Bronchial epithelial cell (primary cell): ENCODE results near the gene SUGCT. TPM values are rescaled to one million over a fixed set of nuclear protein-coding genes. Genes with fewer than 3 reads are reported as not detected.

Experiments used
- DNase-seq: peaks from one replicate; pipeline ENCODE4 v3.0.0-alpha.2; 2010; ENCODE audit warnings: low read depth
- FAIRE-seq: peaks from 2 replicates; lab custom pipeline; 2011; peaks lifted over from hg19 to GRCh38; lab: Jason Lieb, UNC
- H3K27me3 ChIP-seq: 2 replicates; pipeline ENCODE4 v1.5.1; 2011; ENCODE audit warnings: low read length; ENCODE audit not compliant: control insufficient read depth, insufficient read depth
- H3K36me3 ChIP-seq: 2 replicates; pipeline ENCODE4 v1.5.1; 2011; ENCODE audit warnings: low read length; ENCODE audit not compliant: control insufficient read depth, insufficient read depth
- H3K4me3 ChIP-seq: 2 replicates; pipeline ENCODE4 v1.5.1; 2011; ENCODE audit warnings: mild to moderate bottlenecking, low read depth, low read length, control low read depth
- total RNA-seq: library from RNA; depleted of rRNA; stranded (reverse); fragments of >200 nt; gene quantifications from 2 replicates; pipeline ENCODE4 v1.2.1, GENCODE V29; 2014
- TF ChIP-seq, protein P1 (sequence below): IDR thresholded peaks from 2 replicates; pipeline ENCODE4 v1.5.1; 2011; ENCODE audit warnings: mild to moderate bottlenecking, moderate library complexity, low read length, control low read depth, inconsistent platforms; ENCODE audit not compliant: insufficient read depth, severe bottlenecking

SUGCT gene
- total RNA-seq, 1 donor from 2014 or later, result 7.4 TPM

DNA sequence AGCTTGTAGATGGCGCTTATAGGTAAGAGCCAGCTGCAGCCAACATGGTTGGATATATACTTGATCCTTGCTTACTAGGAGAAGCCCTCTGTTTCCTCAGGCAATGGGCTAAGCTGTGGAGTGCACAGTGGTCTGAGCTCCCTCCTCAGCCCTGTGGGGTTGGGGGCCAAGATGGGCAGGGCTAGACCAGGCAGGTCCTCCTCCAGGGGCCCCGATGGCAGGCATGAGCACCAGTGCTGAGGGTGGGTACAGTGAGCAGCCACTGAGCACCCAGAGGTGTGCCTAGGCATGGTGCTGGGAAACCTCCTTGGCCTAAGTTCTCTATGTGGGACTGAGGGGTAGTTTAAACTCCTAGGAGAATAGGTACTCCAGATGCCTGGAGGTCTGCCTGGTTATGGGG lies 680.2 kb downstream of the SUGCT start:
- no peaks in the 10 kb centered on the region for H3K36me3 ChIP-seq
- H3K27me3 ChIP-seq, result no peaks in the 10 kb centered on the region
- H3K4me3 ChIP-seq, result no peak overlapping the region
- FAIRE-seq (no peak), DNase-seq (no peak)
- TF ChIP-seq, protein P1, sequence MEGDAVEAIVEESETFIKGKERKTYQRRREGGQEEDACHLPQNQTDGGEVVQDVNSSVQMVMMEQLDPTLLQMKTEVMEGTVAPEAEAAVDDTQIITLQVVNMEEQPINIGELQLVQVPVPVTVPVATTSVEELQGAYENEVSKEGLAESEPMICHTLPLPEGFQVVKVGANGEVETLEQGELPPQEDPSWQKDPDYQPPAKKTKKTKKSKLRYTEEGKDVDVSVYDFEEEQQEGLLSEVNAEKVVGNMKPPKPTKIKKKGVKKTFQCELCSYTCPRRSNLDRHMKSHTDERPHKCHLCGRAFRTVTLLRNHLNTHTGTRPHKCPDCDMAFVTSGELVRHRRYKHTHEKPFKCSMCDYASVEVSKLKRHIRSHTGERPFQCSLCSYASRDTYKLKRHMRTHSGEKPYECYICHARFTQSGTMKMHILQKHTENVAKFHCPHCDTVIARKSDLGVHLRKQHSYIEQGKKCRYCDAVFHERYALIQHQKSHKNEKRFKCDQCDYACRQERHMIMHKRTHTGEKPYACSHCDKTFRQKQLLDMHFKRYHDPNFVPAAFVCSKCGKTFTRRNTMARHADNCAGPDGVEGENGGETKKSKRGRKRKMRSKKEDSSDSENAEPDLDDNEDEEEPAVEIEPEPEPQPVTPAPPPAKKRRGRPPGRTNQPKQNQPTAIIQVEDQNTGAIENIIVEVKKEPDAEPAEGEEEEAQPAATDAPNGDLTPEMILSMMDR, result no peak

DNA sequence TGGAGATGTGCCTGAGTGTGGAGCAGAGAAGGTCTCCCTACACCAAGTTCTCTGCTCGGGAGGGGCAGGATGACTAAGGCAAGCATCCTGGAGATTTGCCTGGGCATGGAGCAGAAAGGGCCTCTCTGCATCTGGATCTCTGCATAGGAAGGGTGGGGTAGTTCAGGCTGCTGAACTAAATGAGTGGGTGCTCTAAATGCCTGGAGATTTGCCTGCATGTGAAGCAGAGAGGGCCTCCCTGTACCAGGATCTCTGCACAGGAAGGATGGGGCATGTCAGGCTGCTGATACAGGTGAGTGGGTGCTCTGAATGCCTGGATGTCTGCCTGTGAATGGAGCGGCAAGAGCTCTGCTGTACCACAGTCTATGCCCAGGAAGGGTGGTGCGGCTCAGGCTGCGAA lies 680.7 kb downstream of the SUGCT start:
- H3K4me3 ChIP-seq, result no peak overlapping the region
- FAIRE-seq, result peak; percentile 94

DNA sequence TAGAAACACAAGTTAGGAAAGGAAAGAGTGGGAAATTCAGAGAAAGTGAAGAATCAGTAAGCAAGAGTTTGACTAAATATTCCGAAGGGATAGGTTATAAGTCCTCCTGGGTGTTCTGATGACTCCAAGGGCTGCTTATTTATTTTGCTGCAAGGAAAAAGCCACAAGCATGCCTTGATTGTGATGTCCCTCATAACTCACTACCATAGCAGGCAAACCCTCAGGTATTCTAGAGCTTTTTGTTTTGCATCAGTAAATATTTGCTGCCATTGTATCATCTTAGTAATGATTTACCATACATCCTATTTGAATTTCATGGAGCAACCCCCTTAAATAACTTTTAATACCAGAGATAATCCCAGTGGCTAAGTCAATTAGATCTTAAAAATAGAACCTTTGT lies 688.1 kb downstream of the SUGCT start:
- DNase-seq, result no peak
- FAIRE-seq, result no peak

More for the DNA sequence above, 680.7 kb downstream of the SUGCT start:
- peak; percentile 94 for DNase-seq
- Histone ChIP-seq H3K27me3 (no peaks in the 10 kb centered on the region), H3K36me3 (no peaks in the 10 kb centered on the region)
- TF ChIP-seq, protein P1, result no peak

DNA sequence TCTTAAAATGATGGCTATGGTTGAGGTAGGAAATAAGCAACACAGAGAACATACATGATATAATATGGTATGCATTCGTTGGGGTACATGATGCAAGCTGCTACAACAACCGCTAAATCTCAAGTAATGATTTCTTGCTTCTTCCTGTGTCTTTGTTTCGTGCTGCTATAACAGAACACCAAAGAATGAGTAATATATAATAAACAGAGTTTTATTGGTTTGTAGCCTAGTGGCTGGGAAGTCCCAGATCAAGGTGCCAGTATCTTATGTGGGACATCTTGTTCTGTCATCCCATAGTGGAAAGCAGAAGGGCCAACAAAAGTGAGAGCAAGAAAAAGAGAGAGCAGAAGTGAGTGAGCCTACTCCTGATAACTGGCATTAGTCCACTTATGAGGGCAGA lies 689.7 kb downstream of the SUGCT start:
- Histone ChIP-seq H3K4me3 (no peak overlapping the region), H3K27me3 (no peaks in the 10 kb centered on the region), H3K36me3 (no peaks in the 10 kb centered on the region)
- TF ChIP-seq, protein P1, result no peak
- FAIRE-seq (no peak), DNase-seq (peak; percentile 55)

More for the DNA sequence above, 688.1 kb downstream of the SUGCT start:
- no peaks in the 10 kb centered on the region for H3K27me3 ChIP-seq
- no peak overlapping the region for H3K4me3 ChIP-seq
- no peaks in the 10 kb centered on the region for H3K36me3 ChIP-seq
- TF ChIP-seq, protein P1, result no peak

DNA sequence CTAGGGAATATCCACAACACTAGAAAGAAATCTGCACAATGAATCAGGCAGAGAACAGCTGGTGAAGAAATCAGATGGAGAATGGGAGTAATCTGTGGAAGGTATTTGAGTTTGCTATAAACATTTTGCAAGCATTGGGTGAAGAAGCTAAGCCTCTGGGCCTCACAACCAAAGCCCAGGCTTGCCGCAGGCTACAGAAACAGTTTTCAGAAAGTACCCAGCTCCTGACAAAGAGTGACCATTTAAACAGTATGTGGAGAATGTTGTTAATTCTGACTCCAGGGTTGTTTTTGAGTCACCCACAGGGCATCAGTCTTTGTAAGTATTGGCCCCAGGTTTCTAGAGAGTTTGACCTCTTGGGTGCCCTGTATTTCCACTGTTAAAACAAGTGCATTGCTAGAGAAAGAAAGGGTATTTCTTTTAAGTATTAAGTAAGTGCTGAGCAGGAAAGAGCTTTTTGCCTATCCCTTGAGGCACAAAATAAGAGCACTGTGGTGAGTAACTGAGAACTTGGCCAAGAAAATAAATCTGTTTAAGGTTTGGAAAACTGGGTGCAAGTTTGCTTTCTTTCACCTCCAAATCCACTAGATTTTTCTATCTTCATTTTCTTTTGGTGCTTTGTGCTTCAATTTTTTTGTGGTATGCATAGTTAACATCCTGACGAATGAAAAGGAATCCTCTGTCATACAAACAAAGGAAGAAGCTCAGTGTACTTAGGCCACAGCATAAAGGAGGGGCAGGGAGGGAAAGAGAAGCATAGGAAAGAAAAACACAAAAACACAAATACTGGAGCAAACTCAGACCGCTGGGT lies 691.8 kb downstream of the SUGCT start:
- TF ChIP-seq, protein P1, result no peak
- no peak for FAIRE-seq
- H3K36me3 ChIP-seq, result no peaks in the 10 kb centered on the region
- H3K27me3 ChIP-seq, result no peaks in the 10 kb centered on the region
- DNase-seq, result no peak
- H3K4me3 ChIP-seq, result no peak overlapping the region
